Measurements from ENCODE around the gene BCL11B. TPM values are rescaled to one million over a fixed set of nuclear protein-coding genes. Genes with fewer than 3 reads are reported as not detected.

The BCL11B gene
- total and polyA plus RNA-seq, 2 of the 8 experiments (the other 6 are each of a cell fraction or from before 2014, with no cell fraction given), result 0.63 to 5.9 TPM

- no peak for TF ChIP-seq ATF3 (IDR thresholded peaks at IDR 0.05; ENCODE audit: insufficient read depth, low read depth, low read length)
- peak; percentile 52 for TF ChIP-seq KDM4A (IDR thresholded peaks at IDR 0.05; ENCODE audit: low read depth, low read length, severe bottlenecking)
- TF ChIP-seq SIN3A (conservative IDR thresholded peaks at IDR 0.05 in 1 of 2, IDR thresholded peaks at IDR 0.05 in 1 of 2; ENCODE audit: low read depth in 1 of 2, low read length in 2 of 2), result 0 out of 4 replicates have a peak, but pooled peaks of 1 of the 2 experiments have one; percentile 4
- no peak for TF ChIP-seq BCL11A (IDR thresholded peaks at IDR 0.05; ENCODE audit: low read depth in 2 of 2, low read length in 2 of 2)
- no peak for TF ChIP-seq TBP (IDR thresholded peaks at IDR 0.05; ENCODE audit: low read depth, low read length)
- peak; percentile 84 for TF ChIP-seq E2F6 (IDR thresholded peaks at IDR 0.05)
- TF ChIP-seq HDAC6 (IDR thresholded peaks at IDR 0.05; ENCODE audit: low read depth, low read length), result no peak
Observed at GRCh38 chr14:99246536-99247097, 25.4 kb downstream of the BCL11B start (continued).

Data from H1 (cell line).